ENCODE results near the gene EDN1.

The EDN1 gene

GRCh38 chr6:12343440-12344162, 53.4 kb downstream of the EDN1 start:
- FAIRE-seq (no peak), DNase-seq (ENCODE audit: insufficient read length, low spot score) (no peak)

- DNase-seq (ENCODE audit: insufficient read length, low spot score) (no peak), FAIRE-seq (no peak)
Measured at GRCh38 chr6:12344296-12344695, 54.1 kb downstream of the EDN1 start.

- no peak for FAIRE-seq
- DNase-seq (ENCODE audit: insufficient read length, low spot score), result no peak
Measured at GRCh38 chr6:12344961-12345693, 55.0 kb downstream of the EDN1 start.

- DNase-seq (ENCODE audit: insufficient read length, low spot score) (no peak), FAIRE-seq (no peak)
Measured at GRCh38 chr6:12345694-12346058, 55.5 kb downstream of the EDN1 start.

All from GM19239 (cell line).